ENCODE data around the gene CLEC4E.
"Not testable (repeated sequence)": the region's sequence is repeated elsewhere in the genome, so short reads cannot be mapped to it uniquely, and the experiment has no call there.

DNA sequence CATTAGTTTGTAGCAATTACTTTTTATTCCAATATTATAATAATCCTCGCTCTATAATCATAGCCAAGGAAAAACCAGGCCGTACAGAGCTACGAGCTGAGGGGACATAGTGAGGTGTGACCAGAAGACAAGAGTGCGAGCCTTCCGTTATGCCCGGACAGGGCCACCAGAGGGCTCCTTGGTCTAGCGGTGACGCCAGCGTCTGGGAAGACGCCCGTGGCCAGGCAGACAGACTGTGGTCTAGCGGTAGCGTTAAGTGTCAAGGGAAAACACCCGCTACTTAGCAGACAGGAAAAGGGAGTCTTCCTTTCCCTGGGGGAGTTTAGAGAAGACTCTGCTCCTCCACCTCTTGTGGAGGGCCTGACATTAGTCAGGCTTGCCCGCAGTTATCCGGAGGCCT lies 2.9 kb downstream of the CLEC4E start:
- TF ChIP-seq POLR2AphosphoS5 (IDR thresholded peaks at IDR 0.05) = not testable (repeated sequence)
- TF ChIP-seq, protein P1, sequence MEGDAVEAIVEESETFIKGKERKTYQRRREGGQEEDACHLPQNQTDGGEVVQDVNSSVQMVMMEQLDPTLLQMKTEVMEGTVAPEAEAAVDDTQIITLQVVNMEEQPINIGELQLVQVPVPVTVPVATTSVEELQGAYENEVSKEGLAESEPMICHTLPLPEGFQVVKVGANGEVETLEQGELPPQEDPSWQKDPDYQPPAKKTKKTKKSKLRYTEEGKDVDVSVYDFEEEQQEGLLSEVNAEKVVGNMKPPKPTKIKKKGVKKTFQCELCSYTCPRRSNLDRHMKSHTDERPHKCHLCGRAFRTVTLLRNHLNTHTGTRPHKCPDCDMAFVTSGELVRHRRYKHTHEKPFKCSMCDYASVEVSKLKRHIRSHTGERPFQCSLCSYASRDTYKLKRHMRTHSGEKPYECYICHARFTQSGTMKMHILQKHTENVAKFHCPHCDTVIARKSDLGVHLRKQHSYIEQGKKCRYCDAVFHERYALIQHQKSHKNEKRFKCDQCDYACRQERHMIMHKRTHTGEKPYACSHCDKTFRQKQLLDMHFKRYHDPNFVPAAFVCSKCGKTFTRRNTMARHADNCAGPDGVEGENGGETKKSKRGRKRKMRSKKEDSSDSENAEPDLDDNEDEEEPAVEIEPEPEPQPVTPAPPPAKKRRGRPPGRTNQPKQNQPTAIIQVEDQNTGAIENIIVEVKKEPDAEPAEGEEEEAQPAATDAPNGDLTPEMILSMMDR (IDR thresholded peaks at IDR 0.05) = not testable (repeated sequence)
